Measurements from ENCODE around the gene PRKCE.

DNA sequence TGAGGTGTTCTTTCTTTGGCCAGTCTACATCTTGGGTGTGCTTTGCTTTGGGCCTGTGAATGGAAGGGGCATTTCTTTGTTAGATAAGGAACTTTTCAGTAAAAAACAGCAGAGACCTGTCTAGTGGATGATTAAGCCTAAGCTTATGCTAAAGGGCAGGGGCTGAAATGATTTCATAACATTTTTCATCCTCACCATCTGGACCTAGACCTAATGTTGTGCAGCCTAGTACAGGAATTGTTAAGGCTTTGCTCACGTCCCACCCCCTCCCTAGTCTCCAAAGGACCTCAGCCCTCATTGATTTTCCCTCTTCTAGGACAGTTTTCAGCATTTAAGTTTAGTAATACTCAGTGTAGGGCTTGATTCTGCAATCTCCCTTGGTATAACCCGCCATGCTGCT, 111.8 kb downstream of the PRKCE start:
- TF ChIP-seq, protein P1, sequence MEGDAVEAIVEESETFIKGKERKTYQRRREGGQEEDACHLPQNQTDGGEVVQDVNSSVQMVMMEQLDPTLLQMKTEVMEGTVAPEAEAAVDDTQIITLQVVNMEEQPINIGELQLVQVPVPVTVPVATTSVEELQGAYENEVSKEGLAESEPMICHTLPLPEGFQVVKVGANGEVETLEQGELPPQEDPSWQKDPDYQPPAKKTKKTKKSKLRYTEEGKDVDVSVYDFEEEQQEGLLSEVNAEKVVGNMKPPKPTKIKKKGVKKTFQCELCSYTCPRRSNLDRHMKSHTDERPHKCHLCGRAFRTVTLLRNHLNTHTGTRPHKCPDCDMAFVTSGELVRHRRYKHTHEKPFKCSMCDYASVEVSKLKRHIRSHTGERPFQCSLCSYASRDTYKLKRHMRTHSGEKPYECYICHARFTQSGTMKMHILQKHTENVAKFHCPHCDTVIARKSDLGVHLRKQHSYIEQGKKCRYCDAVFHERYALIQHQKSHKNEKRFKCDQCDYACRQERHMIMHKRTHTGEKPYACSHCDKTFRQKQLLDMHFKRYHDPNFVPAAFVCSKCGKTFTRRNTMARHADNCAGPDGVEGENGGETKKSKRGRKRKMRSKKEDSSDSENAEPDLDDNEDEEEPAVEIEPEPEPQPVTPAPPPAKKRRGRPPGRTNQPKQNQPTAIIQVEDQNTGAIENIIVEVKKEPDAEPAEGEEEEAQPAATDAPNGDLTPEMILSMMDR (conservative IDR thresholded peaks at IDR 0.05 in 1 of 2, IDR thresholded peaks at IDR 0.05 in 1 of 2; ENCODE audit: low read depth in 1 of 2, low read length in 2 of 2) = no peak
- no peak for TF ChIP-seq EZH2 (IDR thresholded peaks at IDR 0.05; ENCODE audit: low read length, missing control alignments)

Data from fibroblast of lung (primary cell).